ENCODE measurements around the gene TXNDC16.
"Not testable (repeated sequence)": the region's sequence is repeated elsewhere in the genome, so short reads cannot be mapped to it uniquely, and the experiment has no call there.

The TXNDC16 gene

GRCh38 chr14:52514046-52514811, 38.1 kb downstream of the TXNDC16 start:
- no peak overlapping the region for H3K4me3 ChIP-seq
- no peak for DNase-seq (ENCODE audit: low spot score)
- TF ChIP-seq CTCF (IDR thresholded peaks at IDR 0.05): no peak
- no peak overlapping the region for H3K27ac ChIP-seq

GRCh38 chr14:52513249-52513648, 39.1 kb downstream of the TXNDC16 start:
- no peak for TF ChIP-seq CTCF (IDR thresholded peaks at IDR 0.05)
- Histone ChIP-seq H3K4me3 (no peak overlapping the region), H3K27ac (no peak overlapping the region)
- DNase-seq (ENCODE audit: low spot score): no peak

- DNase-seq (ENCODE audit: low spot score): no peak
- no peak for TF ChIP-seq CTCF (IDR thresholded peaks at IDR 0.05)
- Histone ChIP-seq H3K4me3 (no peak overlapping the region), H3K27ac (no peak overlapping the region)
Measured at GRCh38 chr14:52494444-52494843, 57.9 kb downstream of the TXNDC16 start.

- DNase-seq (ENCODE audit: low spot score): no peak
- no peak overlapping the region for H3K4me3 ChIP-seq
- H3K27ac ChIP-seq: no peak overlapping the region
- TF ChIP-seq CTCF (IDR thresholded peaks at IDR 0.05): no peak
Measured at GRCh38 chr14:52485350-52485960, 66.8 kb downstream of the TXNDC16 start.

- no peak for TF ChIP-seq CTCF (IDR thresholded peaks at IDR 0.05)
- no peak for DNase-seq (ENCODE audit: low spot score)
- no peak overlapping the region for H3K27ac ChIP-seq
- H3K4me3 ChIP-seq: no peak overlapping the region
Measured at GRCh38 chr14:52481864-52482263, 70.4 kb downstream of the TXNDC16 start.

GRCh38 chr14:52473557-52473956, 78.7 kb downstream of the TXNDC16 start:
- TF ChIP-seq CTCF (IDR thresholded peaks at IDR 0.05): no peak
- Histone ChIP-seq H3K4me3 (no peak overlapping the region), H3K27ac (no peak overlapping the region)
- no peak for DNase-seq (ENCODE audit: low spot score)

- no peak overlapping the region for H3K4me3 ChIP-seq
- H3K27ac ChIP-seq: no peak overlapping the region
- no peak for DNase-seq (ENCODE audit: low spot score)
- no peak for TF ChIP-seq CTCF (IDR thresholded peaks at IDR 0.05)
Measured at GRCh38 chr14:52472728-52473127, 79.6 kb downstream of the TXNDC16 start.

GRCh38 chr14:52472251-52472650, 80.1 kb downstream of the TXNDC16 start:
- H3K27ac ChIP-seq; DNase-seq (ENCODE audit: low spot score); H3K4me3 ChIP-seq: not testable (repeated sequence)
